CD4-positive, alpha-beta memory T cell (primary cell): ENCODE data around the gene HPS5. TPM values are rescaled to one million over a fixed set of nuclear protein-coding genes. Genes with fewer than 3 reads are reported as not detected.
A peak's percentile ranks its signal among the peaks of the same experiment; 100 is the strongest.

Experiments used
- CTCF ChIA-PET: fragments of 350-600 bp; sonication (Branson Sonifier 250); formaldehyde crosslinking; loops from one replicate; lab custom pipeline; 2021; ENCODE audit warnings: inconsistent platforms; ENCODE audit not compliant: partially characterized antibody; lab: Charles Lee
- POLR2A ChIA-PET: fragments of 350-600 bp; sonication (Branson Sonifier 250); formaldehyde crosslinking; loops from one replicate; lab custom pipeline; 2021; ENCODE audit not compliant: partially characterized antibody; lab: Charles Lee
- DNase-seq, 5 donors: peaks; one replicate each; pipeline versions ENCODE4 v3.0.0 to v3.0.0-alpha.2; 2020 to 2022; ENCODE audit warnings: mixed read lengths in 1 of 5
- H3K27ac ChIP-seq: one replicate; pipeline ENCODE4 v1.7.0; 2013; ENCODE audit warnings: low read depth, low read length
- H3K27me3 ChIP-seq: 2 replicates; pipeline ENCODE4 v1.7.0; 2013; ENCODE audit warnings: mild to moderate bottlenecking, low read length, moderate library complexity; ENCODE audit not compliant: insufficient read depth
- H3K36me3 ChIP-seq: 2 replicates; pipeline ENCODE4 v1.7.0; 2013; ENCODE audit warnings: mild to moderate bottlenecking, low read length, moderate library complexity; ENCODE audit not compliant: insufficient read depth
- H3K4me1 ChIP-seq: 2 replicates; pipeline ENCODE4 v1.7.0; 2013; ENCODE audit warnings: mild to moderate bottlenecking, low read length, moderate library complexity; ENCODE audit not compliant: insufficient read depth
- H3K4me3 ChIP-seq, 2 donors: one replicate each; pipeline ENCODE4 v1.7.0; 2013; ENCODE audit warnings: low read length in 2 of 2, mild to moderate bottlenecking in 1 of 2
- H3K9me3 ChIP-seq, 2 donors: one replicate each; pipeline ENCODE4 v1.7.0; 2013; ENCODE audit warnings: low read length in 2 of 2, control low read depth in 1 of 2; ENCODE audit not compliant: control insufficient read depth in 1 of 2
- H3K27ac Mint-ChIP-seq, 7 donors: one replicate each; pipeline ENCODE4 v1.8.0; 2020 to 2021; ENCODE audit warnings: mixed read lengths in 7 of 7, mild to moderate bottlenecking in 6 of 7, inconsistent platforms in 3 of 7, moderate library complexity in 3 of 7
- H3K27me3 Mint-ChIP-seq, 2 donors: one replicate each; pipeline ENCODE4 v1.8.0; 2020 to 2021; ENCODE audit warnings: mixed read lengths in 2 of 2
- H3K36me3 Mint-ChIP-seq, 2 donors: one replicate each; pipeline ENCODE4 v1.8.0; 2020 to 2021; ENCODE audit warnings: mixed read lengths in 2 of 2, inconsistent platforms in 1 of 2, mild to moderate bottlenecking in 1 of 2
- H3K4me1 Mint-ChIP-seq, 4 donors: one replicate each; pipeline ENCODE4 v1.8.0; 2020 to 2021; ENCODE audit warnings: mixed read lengths in 4 of 4, mild to moderate bottlenecking in 1 of 4
- H3K4me3 Mint-ChIP-seq, 8 donors: one replicate each; pipeline ENCODE4 v1.8.0; 2020 to 2021; ENCODE audit warnings: mixed read lengths in 8 of 8, mild to moderate bottlenecking in 7 of 8, moderate library complexity in 6 of 8, inconsistent platforms in 3 of 8
- H3K9me3 Mint-ChIP-seq, 8 donors: one replicate each; pipeline ENCODE4 v1.8.0; 2020 to 2021; ENCODE audit warnings: mixed read lengths in 8 of 8, mild to moderate bottlenecking in 5 of 8, inconsistent platforms in 3 of 8, moderate library complexity in 1 of 8
- intact Hi-C: fragments of 100-400 bp; cut with micrococcal nuclease; formaldehyde crosslinking; loops from one replicate; pipeline ENCODE4 v1.15.1; 2023
- polyA plus RNA-seq, 2 donors: library from polyadenylated mRNA; unstranded; fragments of 300-500 nt; fragmentation: Illumina TruSeq; gene quantifications; one replicate each; pipeline ENCODE4 v1.2.3, GENCODE V29; 2021
- total RNA-seq, 2 experiments: library from RNA; stranded (reverse); gene quantifications; one replicate each; pipeline ENCODE4 v1.2.3, GENCODE V29; 2021

The HPS5 gene
- total and polyA plus RNA-seq, 4 experiments from 2014 or later: 14.2 to 23.7 (median 18.6) TPM

GRCh38 chr11:18309691-18310090 lies 12.2 kb downstream of the HPS5 start:
- Histone ChIP-seq H3K36me3 (peaks cover 26% of the 10 kb centered on the region), H3K9me3 (no peaks in the 10 kb centered on the region), H3K4me1 (no peaks in the 10 kb centered on the region), H3K27me3 (no peaks in the 10 kb centered on the region), H3K4me3 (no peak overlapping the region), H3K27ac (no peak overlapping the region)
- CTCF ChIA-PET: no interaction called here
- POLR2A ChIA-PET: no interaction called here
- intact Hi-C loops: no loop called here
- no peak for DNase-seq
- H3K4me1 Mint-ChIP-seq: peaks cover under 1 to 4% (median 2%) of the 10 kb centered on the region in 4 donors
- H3K27me3 Mint-ChIP-seq: no peaks in the 10 kb centered on the region
- peaks cover 51 to 70% of the 10 kb centered on the region in 2 donors for H3K36me3 Mint-ChIP-seq
- H3K27ac Mint-ChIP-seq: no peak overlapping the region
- H3K9me3 Mint-ChIP-seq: no peaks in the 10 kb centered on the region
- no peak overlapping the region for H3K4me3 Mint-ChIP-seq

- Histone ChIP-seq H3K36me3 (peaks cover 30% of the 10 kb centered on the region), H3K9me3 (no peaks in the 10 kb centered on the region), H3K27ac (no peak overlapping the region), H3K4me3 (no peak overlapping the region), H3K4me1 (no peaks in the 10 kb centered on the region), H3K27me3 (no peaks in the 10 kb centered on the region)
- no peak for DNase-seq
- no peaks in the 10 kb centered on the region for H3K27me3 Mint-ChIP-seq
- ChIA-PET CTCF (interaction anchor here (0.6 to 1.4 kb wide), 2 partner anchors 9 to 64 kb away, joined by 3 to 5 read pairs; no protein-coding TSS in a partner anchor), POLR2A (interaction anchor here (1.2 kb wide), 1 partner anchor 14 kb away, joined by 3 read pairs; the partner anchor contains the start of genes GTF2H1 and HPS5)
- peaks cover 0 to 4% (median 2%) of the 10 kb centered on the region in 4 donors for H3K4me1 Mint-ChIP-seq
- peaks cover 56 to 73% of the 10 kb centered on the region in 2 donors for H3K36me3 Mint-ChIP-seq
- H3K27ac Mint-ChIP-seq: no peak overlapping the region
- no peaks in the 10 kb centered on the region for H3K9me3 Mint-ChIP-seq
- no peak overlapping the region for H3K4me3 Mint-ChIP-seq
- intact Hi-C loops: no loop called here
Observed at GRCh38 chr11:18308242-18308641, 13.7 kb downstream of the HPS5 start.

DNA sequence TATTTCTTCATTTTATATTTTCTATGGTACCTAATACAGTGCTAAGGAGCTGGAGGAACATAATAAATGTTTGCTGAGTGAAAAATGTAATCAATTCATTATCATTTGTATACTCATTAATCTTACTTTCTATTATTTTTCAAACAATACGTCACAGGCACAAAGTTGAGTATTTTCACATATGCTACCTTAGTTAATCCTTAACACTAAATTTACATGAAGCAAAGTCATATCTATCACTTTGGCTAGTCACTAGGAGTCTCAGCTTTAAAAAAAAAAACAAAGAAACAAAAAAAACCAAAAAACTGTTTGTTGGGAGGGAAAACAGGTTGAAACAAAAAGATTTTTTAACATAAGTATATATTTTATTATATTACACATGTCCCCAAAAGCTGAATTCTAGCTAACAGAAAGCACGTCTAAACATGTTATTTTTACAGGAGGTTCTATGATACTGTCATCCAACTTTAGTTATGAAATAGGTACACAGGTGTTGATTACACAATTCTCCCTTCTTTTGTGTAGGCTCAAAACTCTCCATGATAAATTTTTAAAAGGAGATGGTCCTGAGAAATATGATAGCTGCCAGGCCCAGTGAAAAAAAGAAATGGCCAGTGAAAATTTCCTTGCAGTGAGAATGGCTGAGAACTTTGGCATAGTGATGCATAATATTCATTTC lies 14.3 kb downstream of the HPS5 start:
- Mint-ChIP-seq H3K4me1 (peaks cover 0 to 6% (median 1%) of the 10 kb centered on the region in 4 donors), H3K4me3 (no peak overlapping the region), H3K27ac (no peak overlapping the region), H3K9me3 (no peaks in the 10 kb centered on the region), H3K36me3 (peaks cover 60 to 75% of the 10 kb centered on the region in 2 donors), H3K27me3 (no peaks in the 10 kb centered on the region)
- no peaks in the 10 kb centered on the region for H3K4me1 ChIP-seq
- no peak for DNase-seq
- ChIA-PET CTCF (interaction anchor here (1.4 kb wide), 1 partner anchor 64 kb away, joined by 5 read pairs; no protein-coding TSS in a partner anchor), POLR2A (interaction anchor here (1.2 kb wide), 2 partner anchors 15 to 86 kb away, joined by 3 read pairs; partner anchors contain the start of genes GTF2H1, HPS5 and LDHA)
- intact Hi-C loops: no loop called here
- H3K27ac ChIP-seq: no peak overlapping the region
- H3K4me3 ChIP-seq: no peak overlapping the region
- no peaks in the 10 kb centered on the region for H3K9me3 ChIP-seq
- no peaks in the 10 kb centered on the region for H3K27me3 ChIP-seq
- H3K36me3 ChIP-seq: peaks cover 35% of the 10 kb centered on the region

DNA sequence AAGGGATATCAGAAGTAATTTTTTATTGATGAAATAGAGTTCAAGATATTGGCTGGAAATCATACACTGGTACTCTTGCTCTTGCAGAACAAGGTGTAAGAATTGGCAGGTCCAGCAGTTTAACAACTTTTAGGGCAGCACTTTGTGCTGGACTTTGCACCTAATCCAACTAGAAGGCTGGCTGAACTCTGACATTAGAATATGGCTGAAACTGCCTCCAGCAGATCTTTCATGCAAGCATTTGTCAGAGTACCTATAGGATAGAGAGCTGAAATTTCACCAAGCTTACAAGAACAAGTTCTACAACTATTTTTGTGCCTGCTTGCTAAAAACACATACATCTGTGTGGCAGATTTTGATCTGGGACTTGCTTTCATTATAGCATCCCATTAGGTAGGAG lies 17.2 kb downstream of the HPS5 start:
- peaks cover 0 to 7% (median 0%) of the 10 kb centered on the region in 4 donors for H3K4me1 Mint-ChIP-seq
- no peak overlapping the region for H3K4me3 ChIP-seq
- H3K27me3 ChIP-seq: no peaks in the 10 kb centered on the region
- H3K36me3 Mint-ChIP-seq: peaks cover 56 to 77% of the 10 kb centered on the region in 2 donors
- H3K27ac Mint-ChIP-seq: peak overlapping the region in 1 of 7 donors; percentile 14
- no peak overlapping the region for H3K27ac ChIP-seq
- no peak for DNase-seq
- H3K27me3 Mint-ChIP-seq: no peaks in the 10 kb centered on the region
- no peaks in the 10 kb centered on the region for H3K4me1 ChIP-seq
- no peaks in the 10 kb centered on the region for H3K9me3 ChIP-seq
- H3K4me3 Mint-ChIP-seq: no peak overlapping the region
- intact Hi-C loops: no loop called here
- no peaks in the 10 kb centered on the region for H3K9me3 Mint-ChIP-seq
- H3K36me3 ChIP-seq: peaks cover 34% of the 10 kb centered on the region
- ChIA-PET CTCF (no interaction called here), POLR2A (no interaction called here)

- DNase-seq: no peak
- POLR2A ChIA-PET: interaction anchor here (1.0 kb wide), 1 partner anchor 22 kb away, joined by 3 read pairs; the partner anchor contains the start of genes GTF2H1 and HPS5
- Histone ChIP-seq H3K27me3 (no peaks in the 10 kb centered on the region), H3K36me3 (peaks cover 44% of the 10 kb centered on the region), H3K4me1 (no peaks in the 10 kb centered on the region), H3K9me3 (no peaks in the 10 kb centered on the region), H3K27ac (no peak overlapping the region), H3K4me3 (no peak overlapping the region)
- no peaks in the 10 kb centered on the region for H3K9me3 Mint-ChIP-seq
- peak overlapping the region in 1 of 7 donors; percentile 1 for H3K27ac Mint-ChIP-seq
- peaks cover 65 to 82% of the 10 kb centered on the region in 2 donors for H3K36me3 Mint-ChIP-seq
- peaks cover 0 to 6% (median 0%) of the 10 kb centered on the region in 4 donors for H3K4me1 Mint-ChIP-seq
- no peak overlapping the region for H3K4me3 Mint-ChIP-seq
- intact Hi-C loops: no loop called here
- H3K27me3 Mint-ChIP-seq: no peaks in the 10 kb centered on the region
- CTCF ChIA-PET: no interaction called here
Observed at GRCh38 chr11:18299721-18300120, 22.2 kb downstream of the HPS5 start.

- intact Hi-C loops: no loop called here
- CTCF ChIA-PET: no interaction called here
- no peak overlapping the region for H3K4me3 ChIP-seq
- no peaks in the 10 kb centered on the region for H3K9me3 ChIP-seq
- Mint-ChIP-seq H3K4me3 (no peak overlapping the region), H3K4me1 (no peaks in the 10 kb centered on the region), H3K27ac (no peak overlapping the region), H3K27me3 (no peaks in the 10 kb centered on the region), H3K9me3 (no peaks in the 10 kb centered on the region), H3K36me3 (peaks cover 75 to 83% of the 10 kb centered on the region in 2 donors)
- H3K27ac ChIP-seq: no peak overlapping the region
- no peaks in the 10 kb centered on the region for H3K4me1 ChIP-seq
- POLR2A ChIA-PET: no interaction called here
- peaks cover 55% of the 10 kb centered on the region for H3K36me3 ChIP-seq
- H3K27me3 ChIP-seq: no peaks in the 10 kb centered on the region
- DNase-seq: no peak
Observed at GRCh38 chr11:18295316-18295715, 26.6 kb downstream of the HPS5 start.

DNA sequence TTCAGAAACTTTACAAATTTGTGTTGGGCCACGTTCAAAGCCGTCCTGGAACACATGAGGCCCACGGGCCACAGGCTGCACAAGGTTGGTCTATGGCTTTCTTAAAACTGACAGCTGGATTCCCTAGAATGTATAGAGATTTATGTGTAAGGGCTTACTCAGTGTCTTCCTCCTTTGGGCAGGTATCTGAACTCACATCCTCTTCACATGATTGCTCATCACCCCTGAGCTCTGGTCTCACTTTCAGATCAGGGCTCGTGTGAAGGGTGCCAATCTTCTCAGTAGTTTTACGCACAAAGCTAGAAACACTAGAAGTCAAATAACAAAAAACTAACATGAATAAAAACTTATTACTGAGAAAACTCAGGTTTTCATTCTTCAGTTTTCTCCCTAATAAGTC lies 27.1 kb downstream of the HPS5 start:
- no peaks in the 10 kb centered on the region for H3K4me1 Mint-ChIP-seq
- peak overlapping the region in 1 of 7 donors; percentile 18 for H3K27ac Mint-ChIP-seq
- no peak overlapping the region for H3K4me3 Mint-ChIP-seq
- CTCF ChIA-PET: no interaction called here
- intact Hi-C loops: no loop called here
- Histone ChIP-seq H3K27ac (no peak overlapping the region), H3K9me3 (no peaks in the 10 kb centered on the region), H3K4me1 (no peaks in the 10 kb centered on the region), H3K4me3 (no peak overlapping the region), H3K36me3 (peaks cover 52% of the 10 kb centered on the region), H3K27me3 (no peaks in the 10 kb centered on the region)
- no peak for DNase-seq
- H3K9me3 Mint-ChIP-seq: no peaks in the 10 kb centered on the region
- POLR2A ChIA-PET: no interaction called here
- peaks cover 78 to 83% of the 10 kb centered on the region in 2 donors for H3K36me3 Mint-ChIP-seq
- no peaks in the 10 kb centered on the region for H3K27me3 Mint-ChIP-seq
